Astrocyte of the spinal cord (primary cell): ENCODE data around the gene SLC37A4.
A peak's percentile ranks its signal among the peaks of the same experiment; 100 is the strongest.

Source experiments
- DNase-seq: peaks from one replicate; pipeline ENCODE4 v3.0.0; 2011; ENCODE audit warnings: low read depth, low spot score
- H3K4me3 ChIP-seq: 2 replicates; pipeline ENCODE4 v1.5.1; 2011; ENCODE audit warnings: low read depth, mild to moderate bottlenecking, low read length, moderate library complexity
- CTCF ChIP-seq: IDR thresholded peaks from 2 replicates; pipeline ENCODE4 v1.5.1; 2012; ENCODE audit warnings: low read depth, mild to moderate bottlenecking, low read length, inconsistent platforms
- in situ Hi-C: cut with HindIII; loops from 2 replicates; pipeline ENCODE4 v1.10.0; 2017; ENCODE audit warnings: low sequenced_read_pairs

SLC37A4 gene

GRCh38 chr11:118975771-118976709 lies 54.6 kb downstream of the SLC37A4 start:
- peak; percentile 54 for DNase-seq
- H3K4me3 ChIP-seq: no peak overlapping the region
- in situ Hi-C loops: no loop called here
- no peak for TF ChIP-seq CTCF
